D721Med (cell line): ENCODE results near the gene LUC7L2.

Experiments
- DNase-seq: peaks from one replicate; pipeline ENCODE4 v3.0.0; 2011; ENCODE audit warnings: low spot score; ENCODE audit not compliant: insufficient read length
- FAIRE-seq: peaks from 2 replicates; lab custom pipeline; 2011; peaks lifted over from hg19 to GRCh38; lab: Jason Lieb, UNC
- CTCF ChIP-seq: IDR thresholded peaks from 2 replicates; pipeline ENCODE4 v1.5.1; 2012; ENCODE audit warnings: mild to moderate bottlenecking, control low read depth; ENCODE audit not compliant: insufficient read depth; ENCODE audit errors: missing control alignments

LUC7L2 gene

GRCh38 chr7:139387594-139387993 is 27.9 kb downstream of the LUC7L2 start:
- DNase-seq (no peak), FAIRE-seq (no peak)
- TF ChIP-seq CTCF, result no peak

GRCh38 chr7:139389091-139389490 is 29.4 kb downstream of the LUC7L2 start:
- no peak for DNase-seq
- no peak for FAIRE-seq
- TF ChIP-seq CTCF, result no peak

GRCh38 chr7:139389774-139390173 is 30.1 kb downstream of the LUC7L2 start:
- FAIRE-seq (no peak), DNase-seq (no peak)
- TF ChIP-seq CTCF, result no peak

- DNase-seq, result no peak
- no peak for FAIRE-seq
Measured at GRCh38 chr7:139393621-139394211, 34.0 kb downstream of the LUC7L2 start.

GRCh38 chr7:139394540-139394939 is 34.8 kb downstream of the LUC7L2 start:
- DNase-seq, result no peak
- no peak for FAIRE-seq
- no peak for TF ChIP-seq CTCF

More at GRCh38 chr7:139393621-139394211, 34.0 kb downstream of the LUC7L2 start:
- TF ChIP-seq CTCF, result no peak

- TF ChIP-seq CTCF, result no peak
- FAIRE-seq (no peak), DNase-seq (no peak)
Measured at GRCh38 chr7:139396323-139396951, 36.7 kb downstream of the LUC7L2 start.

- no peak for DNase-seq
- FAIRE-seq, result peak; percentile 29
- TF ChIP-seq CTCF, result no peak
Measured at GRCh38 chr7:139397192-139397591, 37.5 kb downstream of the LUC7L2 start.
